ENCODE results near the gene COX10.

GRCh38 chr17:14048169-14048568 lies 21.1 kb upstream of the COX10 start:
- TF ChIP-seq EZH2 (IDR thresholded peaks at IDR 0.05) (no peak), POLR2AphosphoS5 (IDR thresholded peaks at IDR 0.05; ENCODE audit: borderline replicate concordance, low read depth, low read length) (no peak), FOXP2 (optimal IDR thresholded peaks at IDR 0.05; ENCODE audit: control extremely low read depth, extremely low read length, insufficient read depth) (no peak)

Measured in SK-N-MC (cell line).